H9 (cell line): ENCODE data around the gene OSTN. TPM values are rescaled to one million over a fixed set of nuclear protein-coding genes. Genes with fewer than 3 reads are reported as not detected.

Experiments
- DNase-seq: peaks from one replicate; pipeline ENCODE4 v3.0.0-alpha.2; 2017
- H2AFZ ChIP-seq: one replicate; pipeline ENCODE4 v1.6.1; 2013; ENCODE audit warnings: mild to moderate bottlenecking, low read length, control low read depth, moderate library complexity
- H2AK5ac ChIP-seq: 2 replicates; pipeline ENCODE4 v1.6.1; 2013; ENCODE audit warnings: low read length, control low read depth, mixed read lengths; ENCODE audit not compliant: insufficient read length
- H2BK120ac ChIP-seq: one replicate; pipeline ENCODE4 v1.6.1; 2013; ENCODE audit warnings: low read depth, mild to moderate bottlenecking, low read length, control low read depth, inconsistent platforms; ENCODE audit not compliant: poor library complexity, severe bottlenecking
- H2BK12ac ChIP-seq: 2 replicates; pipeline ENCODE4 v1.6.1; 2013; ENCODE audit warnings: low read length, control low read depth, mixed read lengths, low read depth; ENCODE audit not compliant: insufficient read length
- H2BK15ac ChIP-seq: 2 replicates; pipeline ENCODE4 v1.6.1; 2013; ENCODE audit warnings: low read depth, low read length, control low read depth
- H2BK20ac ChIP-seq: one replicate; pipeline ENCODE4 v1.6.1; 2013; ENCODE audit warnings: low read depth, mild to moderate bottlenecking, low read length, control low read depth, inconsistent platforms; ENCODE audit not compliant: poor library complexity, severe bottlenecking
- H2BK5ac ChIP-seq: 2 replicates; pipeline ENCODE4 v1.6.1; 2013; ENCODE audit warnings: low read length, control low read depth, mixed read lengths; ENCODE audit not compliant: insufficient read length
- H3K14ac ChIP-seq: 2 replicates; pipeline ENCODE4 v1.6.1; 2013; ENCODE audit warnings: low read length, control low read depth; ENCODE audit not compliant: insufficient read depth
- H3K18ac ChIP-seq: 2 replicates; pipeline ENCODE4 v1.6.1; 2013; ENCODE audit warnings: low read depth, mild to moderate bottlenecking, mixed read lengths, low read length, control low read depth; ENCODE audit not compliant: insufficient read length
- H3K23ac ChIP-seq: 2 replicates; pipeline ENCODE4 v1.6.1; 2013; ENCODE audit warnings: low read length, control low read depth, mixed read lengths, low read depth; ENCODE audit not compliant: insufficient read length
- H3K23me2 ChIP-seq: 2 replicates; pipeline ENCODE4 v1.6.1; 2013; ENCODE audit warnings: low read depth, mild to moderate bottlenecking, mixed read lengths, low read length, control low read depth; ENCODE audit not compliant: insufficient read length, poor library complexity, severe bottlenecking
- H3K27ac ChIP-seq: 2 replicates; pipeline ENCODE4 v1.5.1; 2013; ENCODE audit warnings: low read length, control low read depth, mixed read lengths, low read depth; ENCODE audit not compliant: insufficient read length
- H3K27me3 ChIP-seq: 2 replicates; pipeline ENCODE4 v1.6.1; 2013; ENCODE audit warnings: low read length, control low read depth, inconsistent platforms; ENCODE audit not compliant: insufficient read depth
- H3K4ac ChIP-seq: 2 replicates; pipeline ENCODE4 v1.6.1; 2013; ENCODE audit warnings: low read depth, mild to moderate bottlenecking, control low read depth, inconsistent platforms, low read length, moderate library complexity
- H3K4me1 ChIP-seq: 2 replicates; pipeline ENCODE4 v1.6.1; 2013; ENCODE audit warnings: low read length, control low read depth, inconsistent platforms; ENCODE audit not compliant: insufficient read depth
- H3K4me2 ChIP-seq: 2 replicates; pipeline ENCODE4 v1.6.1; 2013; ENCODE audit warnings: low read length, control low read depth, mixed read lengths; ENCODE audit not compliant: insufficient read length, insufficient read depth
- H3K56ac ChIP-seq: 2 replicates; pipeline ENCODE4 v1.6.1; 2013; ENCODE audit warnings: low read depth, mild to moderate bottlenecking, mixed read lengths, low read length, control low read depth; ENCODE audit not compliant: insufficient read length
- H3K79me1 ChIP-seq: 2 replicates; pipeline ENCODE4 v1.6.1; 2013; ENCODE audit warnings: low read depth, mild to moderate bottlenecking, moderate library complexity, low read length, control low read depth, inconsistent platforms; ENCODE audit not compliant: insufficient read depth, poor library complexity, severe bottlenecking
- H3K79me2 ChIP-seq: 2 replicates; pipeline ENCODE4 v1.6.1; 2013; ENCODE audit warnings: low read length, control low read depth, inconsistent platforms; ENCODE audit not compliant: insufficient read depth
- H3K9ac ChIP-seq: 2 replicates; pipeline ENCODE4 v1.6.1; 2013; ENCODE audit warnings: low read length, control low read depth, mixed read lengths; ENCODE audit not compliant: insufficient read length; ENCODE audit errors: extremely low read depth
- H3K9me3 ChIP-seq: one replicate; pipeline ENCODE4 v1.6.1; 2013; ENCODE audit warnings: low read depth, low read length, inconsistent platforms; ENCODE audit not compliant: control insufficient read depth
- H3T11ph ChIP-seq: one replicate; pipeline ENCODE4 v1.6.1; 2013; ENCODE audit warnings: mild to moderate bottlenecking, low read length, control low read depth, inconsistent platforms
- H4K20me1 ChIP-seq: one replicate; pipeline ENCODE4 v1.6.1; 2013; ENCODE audit not compliant: control insufficient read depth, insufficient read length, insufficient read depth
- H4K5ac ChIP-seq: 2 replicates; pipeline ENCODE4 v1.6.1; 2013; ENCODE audit warnings: low read depth, mild to moderate bottlenecking, mixed read lengths, low read length, control low read depth; ENCODE audit not compliant: insufficient read length
- H4K8ac ChIP-seq: replicated peaks from 2 replicates; pipeline ENCODE4 v1.6.1; 2013; ENCODE audit warnings: low read length, control low read depth, mixed read lengths, low read depth; ENCODE audit not compliant: insufficient read length
- H4K91ac ChIP-seq: 2 replicates; pipeline ENCODE4 v1.6.1; 2013; ENCODE audit warnings: low read depth, mild to moderate bottlenecking, moderate library complexity, mixed read lengths, low read length, control low read depth; ENCODE audit not compliant: insufficient read length
- H3K27ac Mint-ChIP-seq, 3 experiments: 2 replicates in 2 of 3; 3 replicates in 1 of 3; pipeline ENCODE4 v1.8.0; 2020 to 2021; ENCODE audit warnings: mixed read lengths in 3 of 3, mild to moderate bottlenecking in 1 of 3, moderate library complexity in 1 of 3
- H3K27me3 Mint-ChIP-seq: 2 replicates; pipeline ENCODE4 v1.8.0; 2021; ENCODE audit warnings: low read depth, mild to moderate bottlenecking, moderate library complexity, mixed read lengths
- H3K36me3 Mint-ChIP-seq, 3 experiments: 2 replicates in 2 of 3; 3 replicates in 1 of 3; pipeline ENCODE4 v1.8.0; 2020 to 2021; ENCODE audit warnings: low read depth in 3 of 3, mixed read lengths in 3 of 3; ENCODE audit not compliant: insufficient read depth in 1 of 3
- H3K4me1 Mint-ChIP-seq, 2 experiments: 2 replicates each; pipeline ENCODE4 v1.8.0; 2020; ENCODE audit warnings: mixed read lengths in 2 of 2
- H3K4me3 Mint-ChIP-seq, 2 experiments: 2 replicates in 1 of 2; 3 replicates in 1 of 2; pipeline ENCODE4 v1.8.0; 2020 to 2021; ENCODE audit warnings: mild to moderate bottlenecking in 2 of 2, mixed read lengths in 2 of 2, moderate library complexity in 1 of 2
- H3K9me3 Mint-ChIP-seq, 2 experiments: 2 replicates in 1 of 2; 3 replicates in 1 of 2; pipeline ENCODE4 v1.8.0; 2020; ENCODE audit warnings: mild to moderate bottlenecking in 2 of 2, mixed read lengths in 2 of 2, moderate library complexity in 1 of 2
- CTCF ChIP-seq: fragments of 200-600 bp; sonication (generic); conservative IDR thresholded peaks from 3 replicates; pipeline ENCODE4 v1.8.0; 2021; ENCODE audit warnings: antibody characterized with exemption, mild to moderate bottlenecking
- WGBS: extraction: QIAGEN DNeasy Blood & Tissue Kit; methylation state at CpG from one replicate; pipeline ENCODE4 v1.1.7; 2013; ENCODE audit warnings: missing lambda C conversion rate, low lambda C conversion rate, mixed read lengths; ENCODE audit not compliant: insufficient read length; ENCODE audit errors: extremely low coverage; 5-methylcytosine and 5-hydroxymethylcytosine counted together
- total RNA-seq: library from RNA; stranded (reverse); gene quantifications from 2 replicates; pipeline ENCODE4 v1.2.1, GENCODE V29; 2021

OSTN gene
- total RNA-seq, 1 experiment from 2014 or later: 0.07 TPM

GRCh38 chr3:191303596-191303995, 104.6 kb downstream of the OSTN start:
- H3K79me2 ChIP-seq: no peaks in the 10 kb centered on the region
- no peak overlapping the region for H2AFZ ChIP-seq
- H3K18ac ChIP-seq: no peak overlapping the region
- no peaks in the 10 kb centered on the region for H3K79me1 ChIP-seq
- H3K27ac ChIP-seq: no peak overlapping the region
- H2BK120ac ChIP-seq: no peak overlapping the region
- H4K8ac ChIP-seq: no peak overlapping the region
- no peaks in the 10 kb centered on the region for H3K9me3 ChIP-seq
- no peak overlapping the region for H2AK5ac ChIP-seq
- Mint-ChIP-seq H3K27me3 (no peaks in the 10 kb centered on the region; the same call in 1 of the 2 replicates), H3K4me3 (no peak overlapping the region), H3K36me3 (no peaks in the 10 kb centered on the region), H3K4me1 (peaks cover 15 to 22% of the 10 kb centered on the region in 2 experiments), H3K9me3 (no peaks in the 10 kb centered on the region), H3K27ac (0 out of 7 replicates have a peak overlapping the region, but pooled peaks of 1 of the 3 experiments have one; percentile 24)
- no peak overlapping the region for H2BK12ac ChIP-seq
- H3T11ph ChIP-seq: no peak overlapping the region
- no peak overlapping the region for H3K56ac ChIP-seq
- no peak overlapping the region for H3K9ac ChIP-seq
- no peak overlapping the region for H3K14ac ChIP-seq
- no peak overlapping the region for H3K4me2 ChIP-seq
- H4K91ac ChIP-seq: no peak overlapping the region
- no peaks in the 10 kb centered on the region for H4K20me1 ChIP-seq
- H2BK15ac ChIP-seq: no peak overlapping the region
- H3K23me2 ChIP-seq: no peaks in the 10 kb centered on the region
- H2BK5ac ChIP-seq: no peak overlapping the region
- no peak for TF ChIP-seq CTCF
- H3K27me3 ChIP-seq: no peaks in the 10 kb centered on the region
- H3K4me1 ChIP-seq: no peaks in the 10 kb centered on the region; the same call in 1 of the 2 replicates
- H3K4ac ChIP-seq: no peak overlapping the region
- no peak for DNase-seq
- H2BK20ac ChIP-seq: no peak overlapping the region
- H3K23ac ChIP-seq: no peak overlapping the region
- H4K5ac ChIP-seq: no peak overlapping the region
- no CpG with 5 or more reads among the region's 3 CpGs for WGBS
